Erythroblast (primary cell): Measurements from ENCODE around the gene DISP2.

ENCODE experiments used
- DNase-seq, 2 experiments: peaks; one replicate each; lab custom pipeline; 2025; lab: John Stamatoyannopoulos, UW
- GATA1 ChIP-seq: IDR thresholded peaks from 2 replicates; pipeline ENCODE4 v1.6.1; 2011; ENCODE audit warnings: low read depth, mild to moderate bottlenecking, control low read depth, low read length, moderate library complexity
- POLR2A ChIP-seq: IDR thresholded peaks from 2 replicates; pipeline ENCODE4 v1.6.1; 2011; ENCODE audit warnings: mild to moderate bottlenecking, low read length

DISP2 gene, protein sequence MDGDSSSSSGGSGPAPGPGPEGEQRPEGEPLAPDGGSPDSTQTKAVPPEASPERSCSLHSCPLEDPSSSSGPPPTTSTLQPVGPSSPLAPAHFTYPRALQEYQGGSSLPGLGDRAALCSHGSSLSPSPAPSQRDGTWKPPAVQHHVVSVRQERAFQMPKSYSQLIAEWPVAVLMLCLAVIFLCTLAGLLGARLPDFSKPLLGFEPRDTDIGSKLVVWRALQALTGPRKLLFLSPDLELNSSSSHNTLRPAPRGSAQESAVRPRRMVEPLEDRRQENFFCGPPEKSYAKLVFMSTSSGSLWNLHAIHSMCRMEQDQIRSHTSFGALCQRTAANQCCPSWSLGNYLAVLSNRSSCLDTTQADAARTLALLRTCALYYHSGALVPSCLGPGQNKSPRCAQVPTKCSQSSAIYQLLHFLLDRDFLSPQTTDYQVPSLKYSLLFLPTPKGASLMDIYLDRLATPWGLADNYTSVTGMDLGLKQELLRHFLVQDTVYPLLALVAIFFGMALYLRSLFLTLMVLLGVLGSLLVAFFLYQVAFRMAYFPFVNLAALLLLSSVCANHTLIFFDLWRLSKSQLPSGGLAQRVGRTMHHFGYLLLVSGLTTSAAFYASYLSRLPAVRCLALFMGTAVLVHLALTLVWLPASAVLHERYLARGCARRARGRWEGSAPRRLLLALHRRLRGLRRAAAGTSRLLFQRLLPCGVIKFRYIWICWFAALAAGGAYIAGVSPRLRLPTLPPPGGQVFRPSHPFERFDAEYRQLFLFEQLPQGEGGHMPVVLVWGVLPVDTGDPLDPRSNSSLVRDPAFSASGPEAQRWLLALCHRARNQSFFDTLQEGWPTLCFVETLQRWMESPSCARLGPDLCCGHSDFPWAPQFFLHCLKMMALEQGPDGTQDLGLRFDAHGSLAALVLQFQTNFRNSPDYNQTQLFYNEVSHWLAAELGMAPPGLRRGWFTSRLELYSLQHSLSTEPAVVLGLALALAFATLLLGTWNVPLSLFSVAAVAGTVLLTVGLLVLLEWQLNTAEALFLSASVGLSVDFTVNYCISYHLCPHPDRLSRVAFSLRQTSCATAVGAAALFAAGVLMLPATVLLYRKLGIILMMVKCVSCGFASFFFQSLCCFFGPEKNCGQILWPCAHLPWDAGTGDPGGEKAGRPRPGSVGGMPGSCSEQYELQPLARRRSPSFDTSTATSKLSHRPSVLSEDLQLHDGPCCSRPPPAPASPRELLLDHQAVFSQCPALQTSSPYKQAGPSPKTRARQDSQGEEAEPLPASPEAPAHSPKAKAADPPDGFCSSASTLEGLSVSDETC (N-terminal part only)

DNA sequence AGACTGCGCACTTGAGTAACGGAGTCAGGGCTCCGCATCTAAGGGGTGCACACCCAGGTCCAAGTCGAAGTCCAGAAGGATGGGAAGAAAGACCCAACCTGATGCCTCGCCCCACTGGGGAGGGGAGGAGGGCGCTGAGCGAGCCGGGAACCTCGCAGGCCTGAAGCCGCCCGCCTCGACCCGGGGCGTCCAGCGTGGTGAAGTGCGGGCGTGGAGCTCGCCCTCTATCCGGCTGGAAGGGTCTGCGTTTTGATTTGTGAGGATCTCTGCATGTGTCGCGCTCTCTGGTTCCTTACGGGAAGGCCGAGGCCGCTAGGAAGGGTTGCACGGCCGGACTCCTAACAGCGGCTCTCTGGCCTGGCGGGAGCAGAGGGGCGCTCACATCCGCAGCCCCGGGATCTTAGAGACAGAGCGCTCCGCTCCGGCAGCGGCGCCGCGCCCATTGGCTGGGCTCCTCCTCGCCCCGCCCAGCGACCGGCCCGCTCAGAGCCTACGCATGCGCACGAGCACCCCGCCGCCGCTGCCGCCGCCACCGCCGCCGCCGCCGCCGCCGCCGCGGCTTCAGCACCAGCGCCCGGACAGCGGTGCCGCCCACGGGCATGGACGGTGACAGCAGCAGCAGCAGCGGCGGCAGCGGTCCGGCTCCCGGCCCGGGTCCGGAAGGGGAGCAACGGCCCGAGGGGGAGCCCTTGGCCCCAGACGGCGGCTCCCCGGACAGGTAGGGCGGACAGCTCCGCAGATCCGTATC lies at the start of gene DISP2:
Gene DISP2 (plus strand): TSS at position 497 of the 748 bp plus-strand sequence. CDS start 103 bp downstream, at position 600.
- DNase-seq, result peak; percentile 87 to 95
- TF ChIP-seq POLR2A (no peak), GATA1 (no peak)

DNA sequence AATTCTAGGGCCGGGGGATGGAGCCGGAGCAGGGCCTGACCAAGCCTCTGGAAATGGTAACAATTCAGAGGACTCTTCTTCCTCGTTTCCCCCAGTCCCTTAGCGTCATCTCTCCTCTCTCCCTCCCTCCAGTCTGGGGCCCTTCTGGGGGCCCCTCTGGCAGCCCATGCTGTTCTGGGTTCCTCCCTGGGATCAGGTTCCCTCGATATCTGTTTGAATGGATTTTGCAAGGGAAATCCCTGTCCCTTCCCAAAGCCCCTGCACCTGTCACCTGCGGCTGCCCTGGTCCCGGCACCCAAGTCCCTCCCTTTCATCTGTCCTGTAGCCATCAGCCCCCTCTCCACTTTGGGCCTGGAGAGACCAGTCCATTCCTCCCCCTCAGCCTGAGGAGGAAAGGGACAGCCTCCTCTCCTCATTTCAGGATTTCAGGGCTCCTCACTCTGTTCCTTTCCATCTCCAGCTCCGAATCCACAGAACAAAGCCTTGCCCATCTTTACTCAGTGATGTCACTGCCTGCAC lies 48.6 kb upstream of the DISP2 start:
- DNase-seq, result no peak
- no peak for TF ChIP-seq POLR2A
- TF ChIP-seq GATA1, result no peak

DNA sequence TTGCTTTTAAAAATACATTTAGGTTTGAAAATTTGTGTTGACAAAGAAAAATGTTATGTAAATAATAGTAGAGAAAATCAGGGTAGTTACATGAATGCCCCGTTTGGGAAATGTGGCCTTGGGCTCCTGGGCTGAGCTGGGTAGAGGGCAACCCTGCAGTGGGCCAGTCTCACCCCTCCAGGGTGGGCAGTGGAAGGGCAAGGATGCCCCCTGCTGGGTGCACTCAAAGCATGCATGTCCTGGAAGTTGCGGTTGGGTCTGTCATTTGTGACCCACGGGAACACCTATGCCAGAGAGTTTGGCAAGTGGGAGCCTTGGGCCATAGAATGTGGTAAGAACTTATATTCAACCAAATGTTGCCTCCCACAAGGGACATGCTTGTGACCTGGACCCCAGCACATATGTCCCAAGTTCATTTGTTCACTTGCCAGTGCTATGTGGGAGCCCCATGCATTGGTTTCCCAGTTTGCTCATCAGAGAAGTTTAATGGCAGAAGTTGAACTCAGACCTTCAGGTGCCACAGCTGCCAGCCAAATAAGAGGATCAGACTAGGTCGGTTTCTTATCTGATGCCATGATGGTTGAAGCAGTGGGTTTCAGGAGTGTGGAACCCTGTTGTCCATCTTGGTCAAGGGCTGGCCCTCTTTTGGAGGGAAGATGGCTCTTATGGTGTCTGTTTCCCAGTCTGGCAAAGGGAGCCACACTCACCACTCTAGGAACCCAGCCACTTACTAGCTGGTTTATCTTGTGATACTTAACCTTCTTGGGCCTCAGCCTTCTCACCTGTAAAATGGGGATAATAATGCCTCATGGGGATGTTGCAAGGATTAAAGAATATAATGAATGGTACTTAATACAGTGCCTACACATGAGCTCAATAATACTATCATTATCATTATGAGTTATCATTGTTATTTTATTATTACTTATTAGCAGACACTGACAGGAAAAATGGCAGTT lies 47.7 kb upstream of the DISP2 start:
- peak; percentile 59 to 67 for DNase-seq
- TF ChIP-seq GATA1, result no peak
- no peak for TF ChIP-seq POLR2A

DNA sequence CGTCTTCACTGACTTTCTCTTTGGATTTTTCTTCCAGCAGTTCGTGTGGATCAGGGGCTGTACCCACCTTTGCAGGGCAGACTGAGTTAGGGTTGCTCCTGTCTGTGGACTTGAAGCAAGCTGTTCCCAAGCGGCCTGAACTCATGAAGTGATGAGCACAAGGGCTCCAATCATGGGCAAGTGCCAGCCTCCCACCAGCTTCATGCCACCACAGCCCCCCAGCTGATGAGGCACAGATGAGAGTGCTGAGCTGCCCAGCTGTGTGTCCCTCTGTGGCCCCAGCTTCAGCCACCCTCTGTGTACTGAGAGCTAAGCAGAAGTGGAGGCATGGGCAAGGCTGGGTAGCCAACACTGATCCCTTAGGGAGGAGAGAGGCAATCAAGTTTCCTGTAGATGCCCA lies 47.0 kb upstream of the DISP2 start:
- TF ChIP-seq POLR2A (no peak), GATA1 (no peak)

DNA sequence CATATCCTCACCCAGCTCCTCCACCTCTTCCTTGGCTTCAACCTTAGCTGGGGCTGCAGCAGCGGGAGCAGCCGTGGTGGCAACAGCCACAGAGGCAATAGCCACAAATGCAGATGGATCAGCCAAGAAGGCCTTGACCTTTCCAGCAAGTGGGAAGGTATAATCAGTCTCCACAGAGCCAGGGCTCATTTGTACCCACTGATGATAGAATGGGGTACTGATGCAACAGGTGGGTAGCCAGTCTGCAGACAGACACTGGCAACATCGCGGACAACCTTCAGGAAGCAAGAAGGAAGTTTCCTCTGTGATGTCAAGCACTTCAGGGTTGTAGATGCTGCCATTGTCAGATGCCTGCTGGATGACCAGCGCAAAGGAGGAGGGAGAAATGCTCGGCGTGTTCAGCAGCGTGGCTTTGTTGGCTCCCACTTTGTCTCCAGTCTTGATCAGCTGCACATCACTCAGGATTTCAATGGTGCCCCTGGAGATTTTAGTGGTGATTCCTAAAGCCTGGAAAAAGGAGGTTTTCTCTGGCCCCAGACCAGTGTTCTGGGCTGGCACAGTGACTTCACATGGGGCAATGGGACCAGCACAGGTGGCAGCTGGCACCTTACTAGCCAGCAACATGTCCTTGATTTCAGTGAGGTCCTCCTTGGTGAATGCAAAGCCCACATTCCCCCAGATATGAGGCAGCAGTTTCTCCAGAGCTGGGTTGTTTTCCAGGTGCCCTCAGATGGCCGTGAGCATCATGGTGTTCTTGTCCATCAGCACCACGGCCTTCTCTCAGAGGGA lies 45.5 kb upstream of the DISP2 start:
- DNase-seq, result no peak
- TF ChIP-seq POLR2A, result no peak
- TF ChIP-seq GATA1, result no peak

More for the DNA sequence above, 47.0 kb upstream of the DISP2 start:
- no peak for DNase-seq

DNA sequence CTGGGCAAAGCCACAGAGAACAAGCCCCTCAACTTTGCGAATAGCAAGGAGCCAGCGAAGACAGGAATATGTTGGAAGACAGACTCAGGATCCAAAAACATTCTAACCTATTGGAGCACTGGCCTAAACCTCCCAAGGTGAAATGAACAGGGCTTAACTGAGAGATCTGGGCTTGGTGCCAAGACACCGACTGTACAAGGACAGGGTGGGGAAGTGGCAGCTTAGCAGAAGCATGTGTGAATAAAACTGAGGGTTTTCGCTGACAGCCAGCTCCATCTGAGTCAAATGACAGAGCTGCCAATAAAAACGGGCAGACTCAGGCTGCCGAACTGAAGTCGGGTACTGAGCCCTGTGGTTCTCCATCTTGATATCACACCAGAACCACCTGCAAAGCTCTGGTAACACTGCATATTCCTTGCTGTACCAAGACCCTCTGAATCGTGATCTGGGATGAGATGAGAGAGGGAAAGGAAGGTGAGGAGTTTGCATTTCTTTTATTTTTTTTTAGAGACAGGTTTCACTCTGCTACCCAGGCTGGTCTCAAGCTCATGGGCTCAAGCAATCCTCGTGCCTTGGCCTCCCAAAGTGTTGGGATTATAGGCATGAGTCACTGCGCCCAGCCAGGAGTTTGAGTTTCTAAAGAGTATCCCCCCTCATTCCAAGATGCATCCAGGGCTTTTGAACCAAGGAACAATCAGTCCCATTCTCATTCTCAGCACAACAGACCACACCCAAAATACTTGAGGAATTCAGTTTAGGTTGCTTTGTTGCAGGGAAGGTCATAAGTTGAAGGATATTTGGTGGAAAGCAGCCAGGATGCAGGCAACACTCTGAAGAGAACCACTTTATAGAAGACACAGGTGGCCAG lies 44.3 kb upstream of the DISP2 start:
- DNase-seq, result peak; percentile 24 to 25
- TF ChIP-seq GATA1 (no peak), POLR2A (no peak)

DNA sequence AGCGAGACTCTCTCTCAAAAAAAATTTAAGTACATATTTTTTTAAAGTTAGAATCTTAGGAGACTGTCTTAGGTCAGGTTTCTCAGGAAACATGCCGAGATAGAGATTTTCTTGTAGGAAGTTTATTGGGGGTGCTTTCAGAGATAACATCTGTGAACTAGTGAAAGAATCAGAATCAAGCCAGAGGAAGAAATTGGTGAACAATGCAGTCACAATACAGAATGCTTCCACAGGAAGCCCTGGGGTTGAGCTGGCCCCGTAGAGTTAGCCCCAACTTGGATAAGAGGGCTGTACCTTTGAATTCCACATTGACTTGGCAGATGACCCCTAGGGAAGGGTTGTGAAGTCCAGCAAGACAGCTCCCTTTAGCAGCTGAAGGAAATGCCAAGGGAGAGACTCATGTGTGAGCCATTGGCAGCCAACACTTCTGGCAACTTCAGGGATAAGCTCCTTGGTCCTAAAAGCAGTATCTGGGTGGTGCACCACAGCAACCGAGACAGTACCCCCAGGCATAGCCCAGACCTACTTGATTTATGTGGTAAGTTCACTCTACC lies 43.2 kb upstream of the DISP2 start:
- TF ChIP-seq POLR2A (no peak), GATA1 (no peak)
- no peak for DNase-seq

DNA sequence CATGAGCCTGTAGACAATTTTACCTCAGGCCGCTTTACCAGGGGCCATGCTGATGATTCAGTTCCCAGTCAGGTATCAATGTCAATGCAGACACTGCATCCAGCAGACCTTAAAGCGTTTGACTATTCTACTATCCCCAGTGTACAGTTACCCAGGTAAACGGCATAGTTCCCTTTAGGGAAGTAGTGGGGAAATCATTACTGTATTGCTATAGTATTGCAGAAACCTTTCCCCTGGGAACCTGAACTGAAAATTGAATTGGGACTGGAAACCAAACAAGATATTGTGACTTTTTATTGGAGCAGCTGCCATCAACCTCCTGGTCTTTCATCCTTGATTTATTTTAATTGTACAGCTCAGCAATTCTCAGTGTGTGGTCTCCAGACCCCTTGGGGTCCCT lies 41.1 kb upstream of the DISP2 start:
- TF ChIP-seq GATA1, result no peak
- no peak for TF ChIP-seq POLR2A
- no peak for DNase-seq

DNA sequence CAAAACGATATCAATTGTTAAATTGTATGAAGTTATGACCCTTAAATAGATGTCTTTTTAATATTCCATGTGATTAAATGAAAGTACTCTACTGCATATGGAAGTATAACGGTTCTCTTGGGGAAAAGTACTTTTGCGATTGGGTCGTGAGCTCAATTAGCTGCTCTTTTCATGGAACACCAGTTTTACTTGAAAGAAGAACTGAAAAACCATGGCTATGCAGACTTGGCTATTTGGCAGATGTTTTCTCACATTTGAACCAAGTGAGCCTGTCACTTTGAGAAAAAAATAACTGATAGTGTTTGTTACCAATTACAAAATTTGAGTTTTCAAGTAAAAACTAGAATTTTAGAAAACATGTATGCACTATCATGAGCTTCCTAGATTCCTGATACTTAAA lies 40.4 kb upstream of the DISP2 start:
- no peak for TF ChIP-seq POLR2A
- TF ChIP-seq GATA1, result no peak
- no peak for DNase-seq

DNA sequence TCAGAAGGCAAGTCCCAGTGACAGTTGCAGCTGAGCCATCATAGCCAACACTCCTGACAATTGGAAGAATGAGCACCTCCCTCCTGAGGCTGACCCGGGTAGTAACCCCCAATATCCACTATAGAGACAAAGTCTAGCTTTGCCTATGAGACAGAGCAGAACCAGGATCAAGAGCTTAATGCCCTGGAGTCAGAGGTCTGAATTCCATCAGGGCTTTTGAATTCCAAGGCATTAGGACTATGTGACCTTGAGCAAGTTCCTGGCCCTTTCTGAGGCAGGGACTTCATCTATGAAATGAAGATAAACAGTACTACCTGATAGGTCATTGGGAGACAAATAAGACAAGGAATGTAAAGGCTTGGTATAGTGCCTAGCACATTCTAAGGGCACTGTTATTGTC lies 37.6 kb upstream of the DISP2 start:
- TF ChIP-seq GATA1, result no peak
- no peak for TF ChIP-seq POLR2A

More for the DNA sequence above, 37.6 kb upstream of the DISP2 start:
- no peak for DNase-seq
